T-helper 2 cell treated with Interferon-gamma antibody and Interleukin-4, amounts not matched to agents 5 μg/mL and 100 μg/mL, for 36 hours (primary cell): Measurements from ENCODE around the gene FCGR3A.
"Not testable (repeated sequence)": the region's sequence is repeated elsewhere in the genome, so short reads cannot be mapped to it uniquely, and the experiment has no call there.

Experiments
- DNase-seq: peaks from one replicate; pipeline ENCODE4 v3.0.0; 2021; ENCODE audit warnings: low spot score
- H3K27ac Mint-ChIP-seq: one replicate; pipeline ENCODE4 v1.8.0; 2021; ENCODE audit warnings: mild to moderate bottlenecking, mixed read lengths
- H3K27me3 Mint-ChIP-seq: one replicate; pipeline ENCODE4 v1.8.0; 2021; ENCODE audit warnings: low read depth, mixed read lengths
- H3K36me3 Mint-ChIP-seq: one replicate; pipeline ENCODE4 v1.8.0; 2021; ENCODE audit warnings: low read depth, mixed read lengths
- H3K4me1 Mint-ChIP-seq: one replicate; pipeline ENCODE4 v1.8.0; 2021; ENCODE audit warnings: low read depth, mixed read lengths
- H3K4me3 Mint-ChIP-seq: one replicate; pipeline ENCODE4 v1.8.0; 2022; ENCODE audit warnings: mild to moderate bottlenecking, moderate library complexity, mixed read lengths
- H3K9me3 Mint-ChIP-seq: one replicate; pipeline ENCODE4 v1.8.0; 2021; ENCODE audit warnings: mixed read lengths

The FCGR3A gene

DNA sequence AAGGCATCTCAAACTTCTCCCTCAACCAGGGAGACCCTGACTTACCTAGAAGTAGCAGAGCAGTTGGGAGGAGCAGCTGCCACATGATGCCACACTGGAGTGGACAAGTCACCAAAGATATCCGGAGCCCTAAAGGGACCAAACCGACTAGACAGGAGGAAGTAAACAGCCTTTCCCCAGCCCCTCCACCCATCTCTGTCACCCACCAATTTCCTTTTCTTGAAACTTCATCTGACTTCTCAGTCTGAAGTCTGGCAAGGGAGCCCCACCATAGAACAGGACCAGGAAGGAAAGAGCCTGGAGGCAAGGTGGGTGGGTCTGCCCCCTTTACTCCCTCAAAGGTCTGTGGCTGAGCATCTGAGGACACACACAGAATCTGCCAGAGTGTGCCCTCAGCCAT is at the start of gene FCGR3A:
Gene FCGR3A, minus strand, starts transcription at position 167 of the 400 bp plus-strand sequence. Its CDS starts 82 bp downstream, at position 85.
- peaks cover 4% of the 10 kb centered on the region for H3K9me3 Mint-ChIP-seq
- no peak within 1 kb of the TSS for H3K27ac Mint-ChIP-seq
- H3K27me3 Mint-ChIP-seq, result no peaks in the 10 kb centered on the region
- H3K4me1 Mint-ChIP-seq, result peaks cover 20% of the 10 kb centered on the region
- no peak within 1 kb of the TSS for H3K4me3 Mint-ChIP-seq
- peaks cover 5% of the 10 kb centered on the region for H3K36me3 Mint-ChIP-seq
- DNase-seq, result no peak

DNA sequence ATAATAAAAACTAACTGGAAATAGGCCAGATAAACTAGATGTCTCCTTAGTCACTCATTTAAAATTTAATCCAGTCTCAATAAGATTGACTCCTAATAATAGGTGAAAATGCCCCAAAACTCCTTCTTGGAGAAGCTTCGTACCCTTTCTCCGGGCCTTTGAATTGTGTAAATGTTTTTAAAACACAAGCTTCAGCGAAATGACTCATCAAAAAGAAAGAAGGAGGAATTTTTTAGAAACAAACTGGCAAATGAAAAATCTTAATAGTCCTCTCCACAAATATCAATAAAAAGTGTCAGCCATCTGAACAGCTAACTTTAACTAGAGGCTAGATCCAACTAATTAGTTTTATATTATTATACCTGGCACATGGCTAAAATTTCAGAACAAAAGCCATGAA is 47.5 kb upstream of the FCGR3A start:
- not testable (repeated sequence) for H3K9me3 Mint-ChIP-seq, H3K27me3 Mint-ChIP-seq, H3K4me1 Mint-ChIP-seq, H3K27ac Mint-ChIP-seq, H3K36me3 Mint-ChIP-seq, H3K4me3 Mint-ChIP-seq, DNase-seq

DNA sequence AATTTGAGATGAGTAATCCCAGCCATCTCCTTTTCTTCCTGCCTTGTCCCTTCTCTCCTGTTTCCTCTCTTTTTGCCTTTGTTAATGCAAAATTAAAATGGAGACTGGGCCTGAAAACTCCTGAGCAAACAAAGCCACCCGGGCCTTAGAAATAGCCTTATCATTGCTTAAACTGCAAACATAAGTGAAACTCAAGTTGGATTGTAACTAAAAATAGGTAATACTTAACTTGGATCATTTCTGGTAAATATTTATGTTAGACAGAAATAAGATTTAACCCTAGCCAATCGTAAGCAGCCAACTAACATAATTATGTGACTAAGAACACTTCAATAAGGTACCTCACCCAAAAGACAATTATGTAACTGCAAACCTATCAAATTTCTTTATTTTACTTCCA is 46.0 kb upstream of the FCGR3A start:
- H3K4me1 Mint-ChIP-seq, H3K36me3 Mint-ChIP-seq, H3K27me3 Mint-ChIP-seq, H3K4me3 Mint-ChIP-seq, H3K27ac Mint-ChIP-seq, H3K9me3 Mint-ChIP-seq, DNase-seq: not testable (repeated sequence)

DNA sequence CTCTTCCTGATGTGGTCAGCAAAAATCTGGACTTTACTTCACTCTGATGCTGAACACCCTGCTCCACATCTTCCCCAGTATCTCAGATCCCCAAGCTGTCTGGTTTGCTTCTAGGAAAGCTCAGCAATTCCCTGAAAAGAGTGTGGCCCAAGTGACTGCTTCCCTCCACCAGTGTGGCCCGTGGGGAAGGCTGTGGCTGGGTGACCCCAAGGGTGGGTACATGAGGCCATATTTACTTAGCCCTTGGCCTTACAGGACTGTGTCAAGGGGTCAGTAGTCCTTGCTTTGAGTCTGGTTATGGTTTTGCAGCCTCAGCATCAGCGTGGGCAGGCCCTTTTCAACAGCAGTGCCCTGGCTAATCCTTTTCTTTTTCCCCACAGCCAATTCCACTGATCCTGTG is 45.6 kb upstream of the FCGR3A start:
- not testable (repeated sequence) for DNase-seq, H3K27ac Mint-ChIP-seq, H3K36me3 Mint-ChIP-seq, H3K9me3 Mint-ChIP-seq, H3K4me3 Mint-ChIP-seq, H3K27me3 Mint-ChIP-seq, H3K4me1 Mint-ChIP-seq

DNA sequence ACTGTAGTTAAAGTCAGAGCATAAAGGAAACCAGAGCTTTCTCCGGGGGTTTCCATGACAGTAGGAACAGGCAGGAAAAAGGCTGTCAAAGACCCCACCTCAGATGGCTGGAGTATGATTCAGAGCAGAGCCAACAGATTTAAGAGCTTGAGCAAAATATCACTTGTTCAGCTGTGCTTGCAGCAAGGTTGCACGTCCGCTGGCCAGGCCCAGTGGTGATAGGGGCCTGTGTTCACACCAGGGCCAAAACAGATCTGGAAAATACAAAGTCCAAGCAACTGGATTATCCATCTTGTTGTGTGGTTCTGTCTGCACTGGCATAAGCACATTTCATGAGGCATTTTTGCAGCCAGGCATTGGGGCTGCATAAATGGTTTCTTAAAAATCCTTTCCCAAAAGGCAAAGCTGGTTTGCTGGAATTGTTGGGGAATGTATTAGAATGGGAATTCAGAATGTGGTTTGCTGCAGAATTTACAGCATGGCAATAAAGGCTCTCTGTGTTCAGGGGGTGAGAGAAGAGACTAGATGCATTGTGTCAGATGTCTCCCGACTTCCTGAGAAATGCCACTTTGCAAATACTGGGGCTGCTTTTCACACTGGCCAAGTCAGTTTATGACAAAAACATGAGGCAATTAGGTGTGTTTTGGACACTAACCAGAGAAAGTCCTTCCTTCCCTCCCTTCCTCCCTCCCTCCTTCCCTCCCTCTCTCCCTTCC is 44.8 kb upstream of the FCGR3A start:
- not testable (repeated sequence) for DNase-seq, H3K9me3 Mint-ChIP-seq, H3K4me3 Mint-ChIP-seq, H3K27ac Mint-ChIP-seq, H3K4me1 Mint-ChIP-seq, H3K36me3 Mint-ChIP-seq, H3K27me3 Mint-ChIP-seq

DNA sequence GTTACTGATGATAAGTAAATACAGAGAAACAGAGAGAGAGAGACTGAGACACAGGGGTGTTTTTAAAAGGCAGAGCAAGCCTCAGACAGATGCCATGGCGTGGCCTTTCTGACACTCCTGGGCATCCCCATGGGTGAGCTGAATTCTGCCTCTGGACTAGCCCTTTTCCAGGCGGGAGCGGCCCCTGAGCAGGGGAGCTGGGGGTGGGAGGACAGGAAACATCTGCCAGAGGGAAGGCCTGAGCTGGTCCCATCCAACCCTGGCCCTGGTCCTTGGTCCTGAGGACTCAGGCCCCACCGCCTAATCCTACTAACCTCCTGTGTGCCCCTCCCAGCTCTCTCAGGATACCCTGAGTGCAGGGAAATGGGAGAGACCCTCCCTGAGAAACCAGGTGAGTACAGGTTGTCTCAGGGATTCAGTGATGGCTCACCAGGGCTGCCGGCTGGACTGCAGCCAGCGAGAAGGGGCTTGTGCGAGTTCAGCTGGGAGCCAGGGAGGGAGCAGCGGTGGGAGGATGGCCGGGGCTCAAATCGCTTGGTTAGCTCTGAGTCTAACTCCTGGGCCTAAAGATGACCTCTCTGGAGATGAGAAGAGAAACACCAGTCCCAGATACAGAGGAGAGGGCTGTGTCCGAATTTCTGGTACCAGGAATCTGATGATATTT is 43.6 kb upstream of the FCGR3A start:
- H3K27me3 Mint-ChIP-seq, H3K36me3 Mint-ChIP-seq, H3K4me3 Mint-ChIP-seq, H3K27ac Mint-ChIP-seq, DNase-seq, H3K4me1 Mint-ChIP-seq, H3K9me3 Mint-ChIP-seq: not testable (repeated sequence)

DNA sequence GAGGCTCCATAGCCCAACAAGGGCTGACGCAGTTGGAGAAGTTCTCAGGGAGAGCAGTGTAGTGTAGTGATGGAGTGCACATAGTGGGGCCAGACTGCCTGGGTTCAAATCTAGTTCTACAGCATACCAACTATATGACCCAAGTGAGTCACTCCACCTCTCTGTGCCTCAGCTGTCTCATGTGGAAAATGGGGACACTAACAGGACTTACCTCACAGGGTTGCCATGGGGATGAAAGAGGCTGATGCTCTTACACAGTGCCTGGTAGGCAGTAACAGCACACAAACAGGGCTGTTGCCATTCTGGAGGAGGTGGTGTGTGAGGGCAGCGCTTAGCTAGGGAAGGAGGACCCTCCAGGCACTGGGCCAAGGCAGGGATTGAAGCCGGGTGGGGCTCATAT is 43.0 kb upstream of the FCGR3A start:
- H3K27ac Mint-ChIP-seq, H3K36me3 Mint-ChIP-seq, H3K4me3 Mint-ChIP-seq, H3K27me3 Mint-ChIP-seq, DNase-seq, H3K4me1 Mint-ChIP-seq, H3K9me3 Mint-ChIP-seq: not testable (repeated sequence)

DNA sequence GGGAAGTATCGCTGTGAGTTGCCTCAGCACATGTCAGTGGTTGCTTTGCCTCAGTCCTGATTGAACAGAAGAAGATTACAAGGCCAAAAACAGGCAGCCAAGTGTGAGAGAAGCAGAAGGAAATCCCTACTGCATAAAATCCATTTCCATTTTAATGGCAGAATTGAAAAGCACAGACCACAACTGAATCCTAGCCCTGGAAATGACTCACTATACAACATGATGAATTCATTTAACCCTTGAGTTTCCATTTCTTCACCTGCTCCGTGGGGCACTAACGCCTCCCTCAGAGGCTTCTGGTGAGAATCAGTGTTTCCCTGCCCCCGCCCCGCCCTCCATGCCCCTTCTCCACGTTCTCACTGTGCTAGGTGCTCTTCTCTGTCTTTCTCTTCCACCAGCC is 40.3 kb upstream of the FCGR3A start:
- H3K36me3 Mint-ChIP-seq, DNase-seq, H3K4me1 Mint-ChIP-seq, H3K27me3 Mint-ChIP-seq, H3K9me3 Mint-ChIP-seq, H3K27ac Mint-ChIP-seq, H3K4me3 Mint-ChIP-seq: not testable (repeated sequence)

DNA sequence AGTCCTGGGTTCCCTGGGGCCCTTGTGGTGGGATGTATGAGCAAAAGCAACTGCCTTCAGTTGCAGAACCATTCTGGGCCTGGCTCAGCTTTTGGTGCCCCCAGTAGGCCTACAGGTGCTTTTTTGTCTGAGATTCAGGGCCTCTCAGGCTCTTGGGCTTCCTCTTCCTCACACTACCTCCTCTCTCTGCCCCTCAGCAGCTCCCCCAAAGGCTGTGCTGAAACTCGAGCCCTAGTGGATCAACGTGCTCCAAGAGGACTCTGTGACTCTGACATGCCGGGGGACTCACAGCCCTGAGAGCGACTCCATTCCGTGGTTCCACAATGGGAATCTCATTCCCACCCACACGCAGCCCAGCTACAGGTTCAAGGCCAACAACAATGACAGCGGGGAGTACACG is 39.7 kb upstream of the FCGR3A start:
- H3K4me1 Mint-ChIP-seq, DNase-seq, H3K27me3 Mint-ChIP-seq, H3K36me3 Mint-ChIP-seq, H3K4me3 Mint-ChIP-seq, H3K9me3 Mint-ChIP-seq, H3K27ac Mint-ChIP-seq: not testable (repeated sequence)

DNA sequence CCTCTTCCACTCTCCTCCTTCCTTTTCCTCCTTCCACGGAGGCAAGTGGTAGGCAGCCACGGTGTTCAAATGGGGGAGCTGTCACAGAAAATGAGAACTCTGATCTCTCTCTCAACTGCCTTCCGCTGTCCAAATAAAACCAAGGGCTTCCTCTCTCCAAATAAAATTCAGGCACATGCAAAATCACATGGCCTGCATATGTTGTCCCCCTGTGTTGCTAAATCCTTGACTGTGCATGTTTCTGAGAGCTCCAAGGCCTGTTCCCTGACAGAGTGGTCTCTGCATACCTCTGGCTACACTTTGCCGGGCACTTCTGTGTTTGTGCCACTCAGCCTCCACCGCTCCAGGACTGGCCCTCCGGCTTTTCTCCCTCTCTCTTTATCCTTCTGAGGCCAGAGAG is 39.0 kb upstream of the FCGR3A start:
- not testable (repeated sequence) for H3K9me3 Mint-ChIP-seq, H3K27ac Mint-ChIP-seq, H3K4me1 Mint-ChIP-seq, H3K4me3 Mint-ChIP-seq, DNase-seq, H3K27me3 Mint-ChIP-seq, H3K36me3 Mint-ChIP-seq

DNA sequence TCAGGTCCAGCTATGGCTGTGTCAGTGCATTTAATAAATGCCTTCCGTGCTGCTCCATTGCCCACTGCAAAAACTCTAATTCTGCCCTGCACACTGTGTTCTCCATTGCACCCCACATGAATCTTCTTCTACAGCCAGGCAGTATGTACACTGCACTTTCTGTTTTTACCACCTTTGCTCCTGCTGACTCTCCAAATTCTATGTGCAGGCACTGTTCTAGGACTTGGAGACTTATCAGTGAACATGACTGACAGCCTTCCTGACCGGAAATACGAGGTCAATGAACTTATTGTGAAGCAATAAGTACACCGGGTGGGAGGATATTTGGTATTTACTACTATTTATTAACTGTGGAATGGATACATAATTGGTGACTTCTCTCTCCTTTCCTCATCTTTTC is 33.3 kb upstream of the FCGR3A start:
- not testable (repeated sequence) for DNase-seq, H3K4me1 Mint-ChIP-seq, H3K27ac Mint-ChIP-seq, H3K4me3 Mint-ChIP-seq, H3K36me3 Mint-ChIP-seq, H3K27me3 Mint-ChIP-seq, H3K9me3 Mint-ChIP-seq

DNA sequence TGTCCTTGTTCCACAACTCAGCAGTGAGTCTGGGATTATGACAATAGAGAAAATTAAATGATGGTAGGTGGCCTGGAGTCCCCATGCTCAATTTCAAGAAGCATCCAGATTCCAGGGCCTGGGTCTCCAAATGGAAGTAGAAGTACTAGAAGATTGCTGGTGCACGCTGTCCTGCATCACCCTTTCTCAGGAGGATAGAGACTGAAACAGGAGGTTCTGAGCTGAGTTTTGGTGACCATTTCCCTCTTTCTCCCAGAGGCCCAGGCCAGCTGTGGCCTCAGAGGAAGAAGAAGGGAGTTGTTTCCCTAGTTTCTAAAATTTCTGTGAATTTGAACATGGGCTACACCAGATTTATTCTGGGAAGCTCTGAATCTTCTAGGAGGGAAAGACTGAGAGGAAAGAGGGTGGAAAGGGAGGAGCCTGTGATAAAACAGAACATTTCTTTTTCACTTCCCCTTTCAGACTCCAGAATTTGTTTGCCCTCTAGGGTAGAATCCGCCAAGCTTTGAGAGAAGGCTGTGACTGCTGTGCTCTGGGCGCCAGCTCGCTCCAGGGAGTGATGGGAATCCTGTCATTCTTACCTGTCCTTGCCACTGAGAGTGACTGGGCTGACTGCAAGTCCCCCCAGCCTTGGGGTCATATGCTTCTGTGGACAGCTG is 31.4 kb upstream of the FCGR3A start:
- not testable (repeated sequence) for H3K36me3 Mint-ChIP-seq, DNase-seq, H3K27ac Mint-ChIP-seq, H3K9me3 Mint-ChIP-seq, H3K4me3 Mint-ChIP-seq, H3K27me3 Mint-ChIP-seq, H3K4me1 Mint-ChIP-seq

DNA sequence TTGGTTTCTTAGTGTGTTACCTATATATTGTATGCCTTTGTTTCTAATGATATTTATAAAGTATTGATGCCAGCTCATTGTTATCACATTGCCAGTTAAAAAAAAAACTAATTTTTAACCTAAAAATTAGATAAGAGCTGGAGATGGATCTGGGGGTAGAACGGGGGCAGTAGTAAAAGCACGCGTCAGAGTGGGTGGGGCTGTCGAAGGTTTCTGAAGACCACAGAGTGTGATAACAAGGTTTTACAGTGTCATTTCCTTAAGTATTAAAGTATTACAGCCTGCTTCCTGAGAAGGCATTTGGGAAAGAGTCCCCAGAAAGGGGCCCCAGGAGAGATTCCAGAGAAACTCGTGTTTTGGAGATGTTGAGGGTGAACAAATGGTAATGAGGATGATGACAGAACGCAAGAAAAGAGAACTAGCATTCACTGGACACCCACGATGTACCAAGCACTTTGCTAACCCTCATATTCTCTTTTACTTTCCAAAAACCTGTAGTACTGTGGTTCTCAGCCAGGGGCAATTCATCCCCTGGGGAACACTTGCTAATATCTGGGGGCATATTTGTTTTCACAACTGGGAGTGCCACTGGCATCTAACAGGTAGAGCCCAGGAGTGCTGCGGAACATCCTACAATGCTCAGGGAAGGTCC is 30.4 kb upstream of the FCGR3A start:
- H3K27ac Mint-ChIP-seq, H3K27me3 Mint-ChIP-seq, H3K4me3 Mint-ChIP-seq, H3K36me3 Mint-ChIP-seq, H3K9me3 Mint-ChIP-seq, H3K4me1 Mint-ChIP-seq, DNase-seq: not testable (repeated sequence)

DNA sequence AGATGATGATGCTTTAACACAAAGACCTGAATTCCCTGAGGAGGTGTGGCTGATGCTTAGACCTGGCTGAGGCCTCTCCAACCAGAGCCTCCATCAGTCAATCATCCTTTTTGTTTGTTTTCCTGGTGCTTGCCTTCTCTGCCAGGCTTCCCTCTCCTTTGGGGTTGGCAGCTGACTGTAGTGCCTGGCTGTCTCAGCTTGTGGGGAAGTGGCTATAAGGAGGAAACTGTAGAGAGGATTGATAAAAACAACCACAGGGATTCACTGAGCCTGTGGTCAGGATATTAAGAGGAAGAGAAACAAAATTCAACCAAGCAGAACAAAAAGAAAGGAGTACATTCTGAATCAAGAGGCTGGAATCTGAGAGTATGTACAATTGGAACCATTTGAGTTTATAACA is 27.1 kb upstream of the FCGR3A start:
- H3K36me3 Mint-ChIP-seq, H3K4me3 Mint-ChIP-seq, H3K4me1 Mint-ChIP-seq, H3K27ac Mint-ChIP-seq, DNase-seq, H3K27me3 Mint-ChIP-seq, H3K9me3 Mint-ChIP-seq: not testable (repeated sequence)
